Mesendoderm (in vitro differentiated cells): ENCODE measurements around the gene KRT34.

Experiments
- DNase-seq: peaks from one replicate; pipeline ENCODE4 v3.0.0; 2013
- H2AK5ac ChIP-seq: 2 replicates; pipeline ENCODE4 v1.6.1; 2013; ENCODE audit warnings: low read length, inconsistent platforms
- H2BK120ac ChIP-seq: 2 replicates; pipeline ENCODE4 v1.6.1; 2013; ENCODE audit warnings: low read depth, mild to moderate bottlenecking, low read length, moderate library complexity, mixed read lengths
- H2BK15ac ChIP-seq: replicated peaks from 2 replicates; pipeline ENCODE4 v1.6.1; 2013; ENCODE audit warnings: low read depth, mild to moderate bottlenecking, moderate library complexity
- H2BK5ac ChIP-seq: 2 replicates; pipeline ENCODE4 v1.6.1; 2013; ENCODE audit warnings: low read length, inconsistent platforms
- H3K18ac ChIP-seq: 2 replicates; pipeline ENCODE4 v1.6.1; 2013; ENCODE audit warnings: mild to moderate bottlenecking, low read length, mixed read lengths
- H3K23ac ChIP-seq: one replicate; pipeline ENCODE4 v1.6.1; 2013; ENCODE audit warnings: low read length
- H3K27ac ChIP-seq: 2 replicates; pipeline ENCODE4 v1.5.1; 2013; ENCODE audit warnings: low read depth, mild to moderate bottlenecking, inconsistent platforms, low read length, moderate library complexity
- H3K27me3 ChIP-seq: 2 replicates; pipeline ENCODE4 v1.6.1; 2013; ENCODE audit warnings: low read length, control low read depth, mild to moderate bottlenecking, inconsistent platforms; ENCODE audit not compliant: insufficient read depth, poor library complexity
- H3K36me3 ChIP-seq: 2 replicates; pipeline ENCODE4 v1.6.1; 2013; ENCODE audit warnings: low read length, inconsistent platforms; ENCODE audit not compliant: control insufficient read depth, insufficient read depth
- H3K4ac ChIP-seq: one replicate; pipeline ENCODE4 v1.6.1; 2013; ENCODE audit warnings: low read depth, mild to moderate bottlenecking, low read length, moderate library complexity
- H3K4me1 ChIP-seq: 2 replicates; pipeline ENCODE4 v1.6.1; 2013; ENCODE audit warnings: low read depth, low read length, inconsistent platforms; ENCODE audit not compliant: control insufficient read depth
- H3K4me2 ChIP-seq: 2 replicates; pipeline ENCODE4 v1.6.1; 2013; ENCODE audit warnings: low read length
- H3K4me3 ChIP-seq: 2 replicates; pipeline ENCODE4 v1.5.1; 2013; ENCODE audit warnings: mild to moderate bottlenecking, low read length
- H3K56ac ChIP-seq: one replicate; pipeline ENCODE4 v1.6.1; 2013; ENCODE audit warnings: low read length
- H3K79me1 ChIP-seq: 2 replicates; pipeline ENCODE4 v1.6.1; 2013; ENCODE audit warnings: low read length, inconsistent platforms
- H3K79me2 ChIP-seq: 2 replicates; pipeline ENCODE4 v1.6.1; 2013; ENCODE audit warnings: mild to moderate bottlenecking, low read length; ENCODE audit not compliant: control insufficient read depth, insufficient read depth
- H3K9ac ChIP-seq: 2 replicates; pipeline ENCODE4 v1.6.1; 2013; ENCODE audit warnings: low read length, inconsistent platforms
- H4K5ac ChIP-seq: one replicate; pipeline ENCODE4 v1.6.1; 2013; ENCODE audit warnings: low read length
- H4K8ac ChIP-seq: one replicate; pipeline ENCODE4 v1.6.1; 2013; ENCODE audit warnings: low read depth, mild to moderate bottlenecking, control low read depth, low read length, moderate library complexity
- WGBS: extraction: QIAGEN DNeasy Blood & Tissue Kit; methylation state at CpG from one replicate; pipeline ENCODE4 v1.1.7; 2013; ENCODE audit warnings: low lambda C conversion rate, missing lambda C conversion rate; ENCODE audit not compliant: insufficient coverage; ENCODE audit errors: extremely low coverage; 5-methylcytosine and 5-hydroxymethylcytosine counted together

KRT34 gene

DNA sequence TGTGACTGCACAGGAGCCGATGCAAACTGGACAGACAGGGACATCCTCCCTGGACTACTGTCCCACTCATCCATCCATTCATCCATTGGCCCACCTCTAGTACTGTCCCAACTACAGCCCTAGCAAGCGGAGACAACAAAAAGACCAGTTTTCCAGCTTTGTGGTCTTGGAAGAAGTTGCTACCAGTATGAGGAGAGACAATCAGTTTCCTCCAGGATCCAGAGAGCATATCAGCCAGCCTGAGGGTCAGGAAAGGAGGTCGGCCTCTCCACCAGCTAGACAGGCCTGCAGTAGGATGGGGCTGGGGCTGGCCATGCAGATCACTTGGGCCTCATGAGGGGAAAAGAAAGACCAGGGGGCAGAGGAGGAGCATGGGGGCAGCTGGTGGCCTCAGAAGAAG, 48.3 kb downstream of the KRT34 start:
- Histone ChIP-seq H2BK5ac (peak overlapping the region; percentile 81), H3K56ac (peak overlapping the region; percentile 50), H3K27ac (no peak overlapping the region), H3K36me3 (no peaks in the 10 kb centered on the region), H3K79me1 (no peaks in the 10 kb centered on the region), H3K18ac (no peak overlapping the region), H3K23ac (no peak overlapping the region), H2AK5ac (no peak overlapping the region), H3K4ac (no peak overlapping the region), H3K79me2 (no peaks in the 10 kb centered on the region), H2BK120ac (no peak overlapping the region), H4K5ac (peak overlapping the region; percentile 50), H3K27me3 (no peaks in the 10 kb centered on the region), H3K4me2 (no peak overlapping the region), H3K4me1 (peaks cover 2% of the 10 kb centered on the region), H4K8ac (no peak overlapping the region), H3K9ac (no peak overlapping the region), H2BK15ac (no peak overlapping the region), H3K4me3 (no peak overlapping the region)
- DNase-seq: no peak
- no CpG with 5 or more reads among the region's 3 CpGs for WGBS

DNA sequence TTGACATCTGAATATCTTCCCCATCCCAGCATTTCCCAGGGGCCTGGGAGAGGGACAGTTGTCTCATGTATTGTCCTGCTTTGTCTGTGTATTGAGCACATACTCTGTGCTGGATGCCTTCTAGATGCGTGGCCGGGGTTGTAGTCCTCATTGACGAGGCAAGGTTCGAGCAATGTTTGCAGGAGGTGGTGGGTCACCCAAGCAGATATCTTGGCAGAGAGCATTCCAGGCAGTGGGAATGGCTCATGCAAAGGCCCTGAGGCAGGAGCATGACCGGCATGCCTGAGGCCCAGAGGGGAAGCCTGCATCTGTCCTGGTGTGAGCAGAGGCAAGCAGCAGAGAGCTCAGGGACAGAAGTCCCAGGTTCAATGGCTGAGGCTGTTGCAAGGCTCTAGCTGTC, 49.0 kb downstream of the KRT34 start:
- Histone ChIP-seq H3K4me1 (peaks cover 2% of the 10 kb centered on the region), H3K4me3 (no peak overlapping the region), H3K18ac (no peak overlapping the region), H2AK5ac (no peak overlapping the region), H3K4me2 (no peak overlapping the region), H3K4ac (peak overlapping the region; percentile 10), H2BK120ac (no peak overlapping the region), H3K56ac (no peak overlapping the region), H3K27ac (no peak overlapping the region), H3K79me1 (no peaks in the 10 kb centered on the region), H2BK5ac (no peak overlapping the region), H4K8ac (no peak overlapping the region), H2BK15ac (no peak overlapping the region), H3K36me3 (no peaks in the 10 kb centered on the region), H3K9ac (no peak overlapping the region), H3K23ac (no peak overlapping the region), H3K79me2 (no peaks in the 10 kb centered on the region), H3K27me3 (no peaks in the 10 kb centered on the region), H4K5ac (no peak overlapping the region)
- DNase-seq: no peak
- WGBS: no CpG with 5 or more reads among the region's 5 CpGs

DNA sequence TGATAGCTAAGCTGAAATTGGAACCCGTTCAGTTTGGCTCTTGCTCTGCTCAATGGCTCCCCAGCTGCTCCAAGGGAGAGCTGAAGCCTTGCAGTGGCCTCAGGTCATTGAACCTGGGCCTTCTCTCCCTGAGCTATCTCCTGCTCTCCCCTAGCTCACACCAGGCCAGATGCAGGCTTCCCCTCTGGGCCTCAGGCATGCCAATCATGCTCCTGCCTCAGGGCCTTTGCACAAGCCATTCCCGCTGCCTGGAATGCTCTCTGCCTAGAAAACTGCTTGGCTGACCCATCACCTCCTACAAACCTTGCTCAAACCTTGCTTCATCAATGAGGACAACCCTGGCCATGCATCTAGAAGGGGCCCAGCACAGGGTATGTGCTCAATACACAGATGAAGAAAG, 49.9 kb downstream of the KRT34 start:
- Histone ChIP-seq H2BK120ac (no peak overlapping the region), H2BK15ac (no peak overlapping the region), H3K23ac (no peak overlapping the region), H3K4me3 (no peak overlapping the region), H3K36me3 (no peaks in the 10 kb centered on the region), H3K79me2 (no peaks in the 10 kb centered on the region), H3K4me2 (no peak overlapping the region), H3K27me3 (no peaks in the 10 kb centered on the region), H2BK5ac (no peak overlapping the region), H2AK5ac (no peak overlapping the region), H4K8ac (no peak overlapping the region), H4K5ac (no peak overlapping the region), H3K4ac (no peak overlapping the region), H3K56ac (no peak overlapping the region), H3K79me1 (no peaks in the 10 kb centered on the region), H3K4me1 (peaks cover 2% of the 10 kb centered on the region), H3K18ac (no peak overlapping the region), H3K27ac (no peak overlapping the region), H3K9ac (no peak overlapping the region)
- no peak for DNase-seq
- WGBS: no CpG with 5 or more reads among the region's 2 CpGs

DNA sequence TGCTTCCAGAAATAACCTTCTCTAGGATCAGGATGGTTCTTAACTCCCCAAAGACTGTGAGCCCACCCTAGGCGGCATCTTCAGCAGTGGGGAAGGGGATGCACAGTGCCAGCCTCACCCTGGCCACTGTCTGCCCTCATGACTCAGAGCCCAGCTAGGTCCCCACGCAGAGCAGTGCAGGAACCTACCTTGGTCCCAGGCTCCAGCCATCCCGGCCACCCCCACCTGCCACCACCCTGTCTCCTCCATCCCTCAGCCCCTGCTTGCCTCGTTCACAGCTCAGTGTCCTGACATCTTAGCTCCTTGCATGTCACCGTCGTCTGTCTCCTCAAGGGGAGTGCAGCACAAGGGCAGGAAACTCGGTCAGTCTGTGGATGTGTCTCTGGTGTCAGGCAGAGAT, 50.5 kb downstream of the KRT34 start:
- Histone ChIP-seq H3K4me3 (no peak overlapping the region), H3K27me3 (no peaks in the 10 kb centered on the region), H3K56ac (no peak overlapping the region), H2BK120ac (no peak overlapping the region), H3K4ac (no peak overlapping the region), H3K79me2 (no peaks in the 10 kb centered on the region), H2AK5ac (no peak overlapping the region), H2BK15ac (no peak overlapping the region), H3K4me2 (no peak overlapping the region), H3K79me1 (no peaks in the 10 kb centered on the region), H3K27ac (no peak overlapping the region), H3K18ac (no peak overlapping the region), H3K36me3 (no peaks in the 10 kb centered on the region), H3K9ac (no peak overlapping the region), H3K4me1 (peaks cover 2% of the 10 kb centered on the region), H4K5ac (no peak overlapping the region), H3K23ac (no peak overlapping the region), H2BK5ac (no peak overlapping the region), H4K8ac (no peak overlapping the region)
- WGBS: no CpG with 5 or more reads among the region's 7 CpGs
- no peak for DNase-seq

DNA sequence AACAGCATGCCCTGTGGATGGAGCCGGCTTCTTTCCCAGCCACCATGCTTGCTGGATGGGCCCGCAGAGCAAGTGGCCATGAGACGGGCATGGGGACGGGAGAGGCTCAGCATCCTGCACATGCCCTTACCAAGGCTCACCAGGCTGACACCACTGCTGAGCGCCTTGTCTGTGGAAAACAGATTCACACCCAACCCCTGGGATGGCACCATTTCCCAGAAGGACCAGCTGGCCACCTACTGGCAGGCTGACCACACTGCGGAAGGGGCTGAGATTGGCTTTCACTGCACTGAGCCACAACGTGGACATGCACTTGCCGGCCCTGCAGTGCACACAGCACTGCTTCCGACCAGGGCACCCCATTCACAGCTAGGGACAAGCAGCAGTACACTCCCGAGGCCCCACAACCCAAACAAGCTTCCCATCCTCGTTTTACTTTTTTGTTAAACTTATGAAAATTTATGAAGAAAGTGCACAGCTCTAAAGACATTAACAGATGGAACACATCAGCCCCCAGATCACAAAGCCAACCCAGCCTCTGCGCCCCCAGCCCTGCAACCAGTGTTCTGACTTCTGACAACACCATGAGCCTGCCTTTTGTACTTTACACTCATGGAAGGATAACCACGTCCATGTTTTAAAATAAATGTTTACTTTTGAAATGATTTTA, 52.7 kb downstream of the KRT34 start:
- Histone ChIP-seq H3K79me2 (no peaks in the 10 kb centered on the region), H3K4me3 (no peak overlapping the region), H3K18ac (no peak overlapping the region), H3K4me1 (peaks cover 2% of the 10 kb centered on the region), H2AK5ac (no peak overlapping the region), H3K4ac (no peak overlapping the region), H2BK5ac (no peak overlapping the region), H3K23ac (no peak overlapping the region), H3K56ac (no peak overlapping the region), H3K79me1 (no peaks in the 10 kb centered on the region), H3K27ac (no peak overlapping the region), H3K27me3 (no peaks in the 10 kb centered on the region), H4K8ac (no peak overlapping the region), H2BK120ac (no peak overlapping the region), H3K9ac (no peak overlapping the region), H3K36me3 (no peaks in the 10 kb centered on the region), H3K4me2 (no peak overlapping the region), H4K5ac (no peak overlapping the region), H2BK15ac (no peak overlapping the region)
- no CpG with 5 or more reads among the region's 13 CpGs for WGBS
- DNase-seq: peak; percentile 62

DNA sequence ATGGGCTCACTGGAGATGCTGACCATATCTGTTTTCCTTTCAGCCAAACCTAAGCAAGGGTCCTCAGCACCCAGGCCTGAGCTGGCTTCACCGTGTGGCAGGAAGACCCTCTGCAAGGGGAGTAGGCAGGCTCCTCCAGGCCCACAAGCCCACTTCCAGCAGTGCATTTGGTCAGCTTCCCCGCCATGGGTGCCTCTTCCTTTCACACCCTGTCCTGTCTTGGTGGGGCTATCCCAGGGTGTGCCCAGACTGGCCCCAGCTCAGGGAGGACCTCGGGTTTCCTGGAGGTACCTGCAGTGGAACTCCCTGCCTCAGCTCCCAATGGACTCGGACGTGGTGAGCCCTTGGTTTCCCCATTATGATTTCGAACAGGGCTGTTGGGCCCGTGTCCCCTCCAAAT, 53.9 kb downstream of the KRT34 start:
- Histone ChIP-seq H3K9ac (no peak overlapping the region), H3K27me3 (no peaks in the 10 kb centered on the region), H3K79me2 (no peaks in the 10 kb centered on the region), H3K27ac (no peak overlapping the region), H3K56ac (no peak overlapping the region), H4K8ac (no peak overlapping the region), H3K36me3 (no peaks in the 10 kb centered on the region), H3K4ac (no peak overlapping the region), H3K79me1 (no peaks in the 10 kb centered on the region), H2BK15ac (no peak overlapping the region), H3K23ac (no peak overlapping the region), H3K4me3 (no peak overlapping the region), H4K5ac (no peak overlapping the region), H2BK5ac (no peak overlapping the region), H2AK5ac (no peak overlapping the region), H2BK120ac (no peak overlapping the region), H3K4me2 (no peak overlapping the region), H3K4me1 (no peaks in the 10 kb centered on the region), H3K18ac (no peak overlapping the region)
- no peak for DNase-seq
- no CpG with 5 or more reads among the region's 7 CpGs for WGBS
